GM21447 (cell line): Measurements from ENCODE around the gene DLGAP4.
"Not testable (repeated sequence)": the region's sequence is repeated elsewhere in the genome, so short reads cannot be mapped to it uniquely, and the experiment has no call there.

Source experiments
- ATAC-seq: cut with Tn5 transposase; IDR thresholded peaks from one replicate; pipeline ENCODE4 v1.9.1; 2021; ENCODE audit not compliant: unreplicated experiment

The DLGAP4 gene

GRCh38 chr20:36471885-36472636, 165.9 kb downstream of the DLGAP4 start:
- no peak for ATAC-seq

- ATAC-seq = no peak
These were observed 166.5 kb downstream of the DLGAP4 start for GRCh38 chr20:36472637-36473090.

- no peak for ATAC-seq
These were observed 167.0 kb downstream of the DLGAP4 start for GRCh38 chr20:36473164-36473563.

GRCh38 chr20:36474563-36474962, 168.4 kb downstream of the DLGAP4 start:
- ATAC-seq = no peak

- not testable (repeated sequence) for ATAC-seq
These were observed 168.9 kb downstream of the DLGAP4 start for GRCh38 chr20:36475054-36475453.

- ATAC-seq = no peak
These were observed 171.3 kb downstream of the DLGAP4 start for GRCh38 chr20:36477475-36477874.

- ATAC-seq = no peak
These were observed 172.2 kb downstream of the DLGAP4 start for GRCh38 chr20:36478137-36478905.

GRCh38 chr20:36479938-36480337, 173.8 kb downstream of the DLGAP4 start:
- ATAC-seq = no peak

- no peak for ATAC-seq
These were observed 174.4 kb downstream of the DLGAP4 start for GRCh38 chr20:36480456-36481048.

- ATAC-seq = no peak
These were observed 175.4 kb downstream of the DLGAP4 start for GRCh38 chr20:36481380-36482043.

- ATAC-seq = no peak
These were observed 175.9 kb downstream of the DLGAP4 start for GRCh38 chr20:36482044-36482473.

GRCh38 chr20:36483209-36483918, 177.2 kb downstream of the DLGAP4 start:
- no peak for ATAC-seq

GRCh38 chr20:36483919-36484808, 178.0 kb downstream of the DLGAP4 start:
- no peak for ATAC-seq

GRCh38 chr20:36485286-36485685, 179.1 kb downstream of the DLGAP4 start:
- ATAC-seq = no peak

GRCh38 chr20:36487069-36487468, 180.9 kb downstream of the DLGAP4 start:
- no peak for ATAC-seq

- no peak for ATAC-seq
These were observed 184.1 kb downstream of the DLGAP4 start for GRCh38 chr20:36490191-36490590.

- ATAC-seq = peak; percentile 78
These were observed 185.9 kb downstream of the DLGAP4 start for GRCh38 chr20:36491901-36492617.

- no peak for ATAC-seq
These were observed 187.1 kb downstream of the DLGAP4 start for GRCh38 chr20:36493051-36493800.
